ENCODE results near the gene B4GALT4.

DNA sequence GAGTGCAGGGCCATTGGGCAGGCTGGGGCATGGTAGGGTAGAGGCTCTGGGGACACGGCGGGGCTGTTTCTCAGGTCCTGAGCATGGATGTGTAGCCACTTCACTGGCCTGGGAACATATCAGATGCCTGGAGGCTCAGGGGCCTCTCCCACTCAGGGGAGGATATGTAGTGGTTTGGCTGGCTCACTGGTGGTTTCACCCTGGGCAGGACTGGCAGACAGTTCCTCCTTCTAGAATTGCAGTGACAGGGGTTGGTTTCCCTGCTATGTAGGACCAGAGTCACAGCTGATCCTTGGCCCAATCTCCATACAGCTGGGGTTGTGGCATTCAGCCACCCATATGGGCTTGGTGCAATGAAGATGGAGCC is 48.7 kb upstream of the B4GALT4 start:
- TF ChIP-seq, protein P1, sequence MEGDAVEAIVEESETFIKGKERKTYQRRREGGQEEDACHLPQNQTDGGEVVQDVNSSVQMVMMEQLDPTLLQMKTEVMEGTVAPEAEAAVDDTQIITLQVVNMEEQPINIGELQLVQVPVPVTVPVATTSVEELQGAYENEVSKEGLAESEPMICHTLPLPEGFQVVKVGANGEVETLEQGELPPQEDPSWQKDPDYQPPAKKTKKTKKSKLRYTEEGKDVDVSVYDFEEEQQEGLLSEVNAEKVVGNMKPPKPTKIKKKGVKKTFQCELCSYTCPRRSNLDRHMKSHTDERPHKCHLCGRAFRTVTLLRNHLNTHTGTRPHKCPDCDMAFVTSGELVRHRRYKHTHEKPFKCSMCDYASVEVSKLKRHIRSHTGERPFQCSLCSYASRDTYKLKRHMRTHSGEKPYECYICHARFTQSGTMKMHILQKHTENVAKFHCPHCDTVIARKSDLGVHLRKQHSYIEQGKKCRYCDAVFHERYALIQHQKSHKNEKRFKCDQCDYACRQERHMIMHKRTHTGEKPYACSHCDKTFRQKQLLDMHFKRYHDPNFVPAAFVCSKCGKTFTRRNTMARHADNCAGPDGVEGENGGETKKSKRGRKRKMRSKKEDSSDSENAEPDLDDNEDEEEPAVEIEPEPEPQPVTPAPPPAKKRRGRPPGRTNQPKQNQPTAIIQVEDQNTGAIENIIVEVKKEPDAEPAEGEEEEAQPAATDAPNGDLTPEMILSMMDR (IDR thresholded peaks at IDR 0.05 in 4 of 5, conservative IDR thresholded peaks at IDR 0.05 in 1 of 5), result no peak
- TF ChIP-seq POLR2A (IDR thresholded peaks at IDR 0.05), result no peak
